HEK293 (cell line): ENCODE data around the gene MIR17HG.

ENCODE experiments used
- HOXC10 ChIP-seq: sonication (generic); formaldehyde crosslinking; IDR thresholded peaks from 2 replicates; pipeline ENCODE4 v1.8.1; 2023; ENCODE audit warnings: mild to moderate bottlenecking, missing genetic modification reagents
- PRDM2 ChIP-seq: fragments of 450-650 bp; formaldehyde crosslinking; IDR thresholded peaks from 2 replicates; pipeline ENCODE4 v1.5.1; 2016; ENCODE audit warnings: missing biosample characterization, missing genetic modification characterization, borderline replicate concordance
- SP3 ChIP-seq: fragments of 450-650 bp; formaldehyde crosslinking; IDR thresholded peaks from 2 replicates; pipeline ENCODE4 v1.5.1; 2016; ENCODE audit warnings: missing biosample characterization, missing genetic modification characterization
- ZBTB8A ChIP-seq: fragments of 450-650 bp; formaldehyde crosslinking; IDR thresholded peaks from 2 replicates; pipeline ENCODE4 v1.5.1; 2016; ENCODE audit warnings: missing biosample characterization, missing genetic modification characterization
- ZFHX2 ChIP-seq: fragments of 450-650 bp; formaldehyde crosslinking; conservative IDR thresholded peaks from 2 replicates; pipeline ENCODE4 v1.5.1; 2016; ENCODE audit warnings: missing biosample characterization, missing genetic modification characterization
- ZNF16 ChIP-seq: fragments of 450-650 bp; formaldehyde crosslinking; IDR thresholded peaks from 2 replicates; pipeline ENCODE4 v1.5.1; 2016; ENCODE audit warnings: low read depth, missing biosample characterization, missing genetic modification characterization
- ZNF26 ChIP-seq: fragments of 450-650 bp; formaldehyde crosslinking; IDR thresholded peaks from 2 replicates; pipeline ENCODE4 v1.5.1; 2016; ENCODE audit warnings: missing biosample characterization, missing genetic modification characterization
- ZNF280D ChIP-seq: fragments of 450-650 bp; formaldehyde crosslinking; IDR thresholded peaks from 2 replicates; pipeline ENCODE4 v1.5.1; 2016; ENCODE audit warnings: missing biosample characterization, missing genetic modification characterization
- ZNF302 ChIP-seq: fragments of 450-650 bp; formaldehyde crosslinking; IDR thresholded peaks from 2 replicates; pipeline ENCODE4 v1.5.1; 2016; ENCODE audit warnings: missing biosample characterization, missing genetic modification characterization, low read depth
- ZNF610 ChIP-seq: fragments of 450-650 bp; formaldehyde crosslinking; IDR thresholded peaks from 2 replicates; pipeline ENCODE4 v1.5.1; 2016; ENCODE audit warnings: missing biosample characterization, missing genetic modification characterization, borderline replicate concordance
- ZNF670 ChIP-seq: fragments of 450-650 bp; formaldehyde crosslinking; IDR thresholded peaks from 2 replicates; pipeline ENCODE4 v1.5.1; 2016; ENCODE audit warnings: missing biosample characterization, missing genetic modification characterization, low read depth
- ZNF707 ChIP-seq: fragments of 450-650 bp; formaldehyde crosslinking; IDR thresholded peaks from 2 replicates; pipeline ENCODE4 v1.5.1; 2016; ENCODE audit warnings: missing biosample characterization, missing genetic modification characterization
- ZNF792 ChIP-seq: fragments of 450-650 bp; formaldehyde crosslinking; IDR thresholded peaks from 2 replicates; pipeline ENCODE4 v1.5.1; 2016; ENCODE audit warnings: missing biosample characterization, missing genetic modification characterization
- TF ChIP-seq, protein P1 (sequence below): fragments of 450-650 bp; formaldehyde crosslinking; IDR thresholded peaks from 2 replicates; pipeline ENCODE4 v1.5.1; 2016; ENCODE audit warnings: missing biosample characterization, missing genetic modification characterization, borderline replicate concordance

MIR17HG gene

GRCh38 chr13:91347202-91347995 lies at the start of gene MIR17HG (continued):
- TF ChIP-seq ZNF707 (tag by site-specific recombination) (no peak), PRDM2 (tag by site-specific recombination) (no peak), ZNF610 (no peak), ZBTB8A (tag by site-specific recombination) (peak; percentile 81), SP3 (tag by site-specific recombination) (peak; percentile 31; the same call in 1 of the 2 replicates), ZNF26 (tag by site-specific recombination) (no peak), ZNF16 (tag by site-specific recombination) (no peak), HOXC10 (CRISPR knock-in tag) (no peak), ZNF792 (tag by site-specific recombination) (no peak), ZNF280D (tag by site-specific recombination) (no peak), ZFHX2 (tag by site-specific recombination) (peak; percentile 79), ZNF670 (no peak), ZNF302 (tag by site-specific recombination) (no peak)
- TF ChIP-seq, protein P1, sequence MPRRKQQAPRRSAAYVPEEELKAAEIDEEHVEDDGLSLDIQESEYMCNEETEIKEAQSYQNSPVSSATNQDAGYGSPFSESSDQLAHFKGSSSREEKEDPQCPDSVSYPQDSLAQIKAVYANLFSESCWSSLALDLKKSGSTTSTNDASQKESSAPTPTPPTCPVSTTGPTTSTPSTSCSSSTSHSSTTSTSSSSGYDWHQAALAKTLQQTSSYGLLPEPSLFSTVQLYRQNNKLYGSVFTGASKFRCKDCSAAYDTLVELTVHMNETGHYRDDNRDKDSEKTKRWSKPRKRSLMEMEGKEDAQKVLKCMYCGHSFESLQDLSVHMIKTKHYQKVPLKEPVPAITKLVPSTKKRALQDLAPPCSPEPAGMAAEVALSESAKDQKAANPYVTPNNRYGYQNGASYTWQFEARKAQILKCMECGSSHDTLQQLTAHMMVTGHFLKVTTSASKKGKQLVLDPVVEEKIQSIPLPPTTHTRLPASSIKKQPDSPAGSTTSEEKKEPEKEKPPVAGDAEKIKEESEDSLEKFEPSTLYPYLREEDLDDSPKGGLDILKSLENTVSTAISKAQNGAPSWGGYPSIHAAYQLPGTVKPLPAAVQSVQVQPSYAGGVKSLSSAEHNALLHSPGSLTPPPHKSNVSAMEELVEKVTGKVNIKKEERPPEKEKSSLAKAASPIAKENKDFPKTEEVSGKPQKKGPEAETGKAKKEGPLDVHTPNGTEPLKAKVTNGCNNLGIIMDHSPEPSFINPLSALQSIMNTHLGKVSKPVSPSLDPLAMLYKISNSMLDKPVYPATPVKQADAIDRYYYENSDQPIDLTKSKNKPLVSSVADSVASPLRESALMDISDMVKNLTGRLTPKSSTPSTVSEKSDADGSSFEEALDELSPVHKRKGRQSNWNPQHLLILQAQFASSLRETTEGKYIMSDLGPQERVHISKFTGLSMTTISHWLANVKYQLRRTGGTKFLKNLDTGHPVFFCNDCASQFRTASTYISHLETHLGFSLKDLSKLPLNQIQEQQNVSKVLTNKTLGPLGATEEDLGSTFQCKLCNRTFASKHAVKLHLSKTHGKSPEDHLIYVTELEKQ (tag by site-specific recombination): no peak
